IPS-15b (cell line): ENCODE results near the gene ARHGAP28.

Experiments
- H3K27me3 ChIP-seq: one replicate; pipeline ENCODE4 v1.6.1; 2013; ENCODE audit warnings: low read length; ENCODE audit not compliant: control insufficient read depth, insufficient read depth
- H3K36me3 ChIP-seq: one replicate; pipeline ENCODE4 v1.6.1; 2013; ENCODE audit warnings: low read length; ENCODE audit not compliant: control insufficient read depth, insufficient read depth
- H3K4me1 ChIP-seq: one replicate; pipeline ENCODE4 v1.6.1; 2013; ENCODE audit warnings: mild to moderate bottlenecking, low read length; ENCODE audit not compliant: control insufficient read depth, insufficient read depth
- H3K4me3 ChIP-seq: one replicate; pipeline ENCODE4 v1.5.1; 2013; ENCODE audit warnings: low read depth, low read length
- H3K9ac ChIP-seq: one replicate; pipeline ENCODE4 v1.6.1; 2013; ENCODE audit warnings: low read depth, mild to moderate bottlenecking, low read length
- H3K9me3 ChIP-seq: one replicate; pipeline ENCODE4 v1.6.1; 2013; ENCODE audit warnings: mild to moderate bottlenecking, low read length; ENCODE audit not compliant: control insufficient read depth, insufficient read depth

The ARHGAP28 gene

GRCh38 chr18:6737833-6738232 lies 8.3 kb downstream of the ARHGAP28 start:
- no peaks in the 10 kb centered on the region for H3K27me3 ChIP-seq
- H3K9ac ChIP-seq: no peak overlapping the region
- H3K4me1 ChIP-seq: peaks cover 8% of the 10 kb centered on the region
- no peak overlapping the region for H3K4me3 ChIP-seq
- H3K9me3 ChIP-seq: no peaks in the 10 kb centered on the region
- no peaks in the 10 kb centered on the region for H3K36me3 ChIP-seq

- no peak overlapping the region for H3K4me3 ChIP-seq
- no peaks in the 10 kb centered on the region for H3K9me3 ChIP-seq
- H3K36me3 ChIP-seq: no peaks in the 10 kb centered on the region
- no peak overlapping the region for H3K9ac ChIP-seq
- no peaks in the 10 kb centered on the region for H3K27me3 ChIP-seq
- peaks cover 8% of the 10 kb centered on the region for H3K4me1 ChIP-seq
Measured at GRCh38 chr18:6738622-6739021, 9.1 kb downstream of the ARHGAP28 start.

- Histone ChIP-seq H3K4me1 (no peaks in the 10 kb centered on the region), H3K4me3 (no peak overlapping the region), H3K36me3 (no peaks in the 10 kb centered on the region), H3K9ac (no peak overlapping the region), H3K9me3 (no peaks in the 10 kb centered on the region), H3K27me3 (no peaks in the 10 kb centered on the region)
Measured at GRCh38 chr18:6741232-6741663, 11.7 kb downstream of the ARHGAP28 start.

GRCh38 chr18:6741786-6742185 lies 12.3 kb downstream of the ARHGAP28 start:
- Histone ChIP-seq H3K9me3 (no peaks in the 10 kb centered on the region), H3K27me3 (no peaks in the 10 kb centered on the region), H3K4me1 (no peaks in the 10 kb centered on the region), H3K9ac (no peak overlapping the region), H3K36me3 (no peaks in the 10 kb centered on the region), H3K4me3 (no peak overlapping the region)

GRCh38 chr18:6743999-6744398 lies 14.5 kb downstream of the ARHGAP28 start:
- Histone ChIP-seq H3K36me3 (no peaks in the 10 kb centered on the region), H3K9ac (no peak overlapping the region), H3K4me3 (no peak overlapping the region), H3K27me3 (no peaks in the 10 kb centered on the region), H3K9me3 (no peaks in the 10 kb centered on the region), H3K4me1 (no peaks in the 10 kb centered on the region)

GRCh38 chr18:6744816-6745455 lies 15.4 kb downstream of the ARHGAP28 start:
- Histone ChIP-seq H3K4me1 (no peaks in the 10 kb centered on the region), H3K9me3 (no peaks in the 10 kb centered on the region), H3K36me3 (no peaks in the 10 kb centered on the region), H3K9ac (no peak overlapping the region), H3K27me3 (no peaks in the 10 kb centered on the region), H3K4me3 (no peak overlapping the region)

GRCh38 chr18:6745504-6746031 lies 16.1 kb downstream of the ARHGAP28 start:
- Histone ChIP-seq H3K4me3 (no peak overlapping the region), H3K27me3 (no peaks in the 10 kb centered on the region), H3K4me1 (no peaks in the 10 kb centered on the region), H3K36me3 (no peaks in the 10 kb centered on the region), H3K9ac (no peak overlapping the region), H3K9me3 (no peaks in the 10 kb centered on the region)

GRCh38 chr18:6746386-6746960 lies 17.0 kb downstream of the ARHGAP28 start:
- Histone ChIP-seq H3K4me3 (no peak overlapping the region), H3K27me3 (no peaks in the 10 kb centered on the region), H3K9ac (no peak overlapping the region), H3K4me1 (no peaks in the 10 kb centered on the region), H3K36me3 (no peaks in the 10 kb centered on the region), H3K9me3 (no peaks in the 10 kb centered on the region)

GRCh38 chr18:6747646-6748045 lies 18.1 kb downstream of the ARHGAP28 start:
- H3K4me1 ChIP-seq: peaks cover 5% of the 10 kb centered on the region
- no peaks in the 10 kb centered on the region for H3K27me3 ChIP-seq
- no peaks in the 10 kb centered on the region for H3K9me3 ChIP-seq
- H3K9ac ChIP-seq: no peak overlapping the region
- no peaks in the 10 kb centered on the region for H3K36me3 ChIP-seq
- no peak overlapping the region for H3K4me3 ChIP-seq

- Histone ChIP-seq H3K4me1 (peaks cover 10% of the 10 kb centered on the region), H3K9ac (no peak overlapping the region), H3K9me3 (no peaks in the 10 kb centered on the region), H3K4me3 (no peak overlapping the region), H3K36me3 (no peaks in the 10 kb centered on the region), H3K27me3 (no peaks in the 10 kb centered on the region)
Measured at GRCh38 chr18:6748241-6748640, 18.7 kb downstream of the ARHGAP28 start.

- H3K4me3 ChIP-seq: no peak overlapping the region
- no peaks in the 10 kb centered on the region for H3K9me3 ChIP-seq
- H3K4me1 ChIP-seq: peaks cover 10% of the 10 kb centered on the region
- no peaks in the 10 kb centered on the region for H3K27me3 ChIP-seq
- no peak overlapping the region for H3K9ac ChIP-seq
- no peaks in the 10 kb centered on the region for H3K36me3 ChIP-seq
Measured at GRCh38 chr18:6750411-6750810, 20.9 kb downstream of the ARHGAP28 start.

- H3K4me1 ChIP-seq: peaks cover 10% of the 10 kb centered on the region
- no peaks in the 10 kb centered on the region for H3K36me3 ChIP-seq
- no peak overlapping the region for H3K9ac ChIP-seq
- H3K27me3 ChIP-seq: no peaks in the 10 kb centered on the region
- H3K4me3 ChIP-seq: no peak overlapping the region
- H3K9me3 ChIP-seq: no peaks in the 10 kb centered on the region
Measured at GRCh38 chr18:6751222-6751621, 21.7 kb downstream of the ARHGAP28 start.
